Measurements from ENCODE around the gene PRKAA1. TPM values are rescaled to one million over a fixed set of nuclear protein-coding genes. Genes with fewer than 3 reads are reported as not detected.
A peak's percentile ranks its signal among the peaks of the same experiment; 100 is the strongest.

PRKAA1 gene
- total RNA-seq, 1 donor, result 115 TPM

DNA sequence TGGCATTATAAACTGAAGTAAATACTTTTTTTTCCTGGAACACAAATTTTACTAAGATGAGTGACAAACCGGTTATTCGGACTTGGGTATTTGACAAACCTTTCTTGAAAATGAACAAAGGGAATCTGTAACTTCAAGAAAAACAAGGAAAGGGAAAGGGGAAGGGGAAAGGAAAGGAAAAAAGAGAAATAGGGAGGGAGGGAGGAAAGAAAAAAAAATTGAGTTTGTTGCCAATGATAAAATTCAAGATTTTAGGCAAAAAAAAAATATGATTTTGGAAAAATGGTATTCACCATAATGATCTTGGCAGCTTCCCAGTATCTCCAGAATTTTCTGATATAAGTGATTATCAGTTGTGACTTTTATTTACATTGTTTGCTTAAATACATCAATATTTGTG lies 40.8 kb downstream of the PRKAA1 start:
- DNase-seq (ENCODE audit: low read depth), result no peak
- H3K4me3 ChIP-seq (ENCODE audit: low read depth, low read length), result no peak overlapping the region
- TF ChIP-seq, protein P1, sequence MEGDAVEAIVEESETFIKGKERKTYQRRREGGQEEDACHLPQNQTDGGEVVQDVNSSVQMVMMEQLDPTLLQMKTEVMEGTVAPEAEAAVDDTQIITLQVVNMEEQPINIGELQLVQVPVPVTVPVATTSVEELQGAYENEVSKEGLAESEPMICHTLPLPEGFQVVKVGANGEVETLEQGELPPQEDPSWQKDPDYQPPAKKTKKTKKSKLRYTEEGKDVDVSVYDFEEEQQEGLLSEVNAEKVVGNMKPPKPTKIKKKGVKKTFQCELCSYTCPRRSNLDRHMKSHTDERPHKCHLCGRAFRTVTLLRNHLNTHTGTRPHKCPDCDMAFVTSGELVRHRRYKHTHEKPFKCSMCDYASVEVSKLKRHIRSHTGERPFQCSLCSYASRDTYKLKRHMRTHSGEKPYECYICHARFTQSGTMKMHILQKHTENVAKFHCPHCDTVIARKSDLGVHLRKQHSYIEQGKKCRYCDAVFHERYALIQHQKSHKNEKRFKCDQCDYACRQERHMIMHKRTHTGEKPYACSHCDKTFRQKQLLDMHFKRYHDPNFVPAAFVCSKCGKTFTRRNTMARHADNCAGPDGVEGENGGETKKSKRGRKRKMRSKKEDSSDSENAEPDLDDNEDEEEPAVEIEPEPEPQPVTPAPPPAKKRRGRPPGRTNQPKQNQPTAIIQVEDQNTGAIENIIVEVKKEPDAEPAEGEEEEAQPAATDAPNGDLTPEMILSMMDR (IDR thresholded peaks at IDR 0.05; ENCODE audit: insufficient read depth, low read length), result no peak

DNA sequence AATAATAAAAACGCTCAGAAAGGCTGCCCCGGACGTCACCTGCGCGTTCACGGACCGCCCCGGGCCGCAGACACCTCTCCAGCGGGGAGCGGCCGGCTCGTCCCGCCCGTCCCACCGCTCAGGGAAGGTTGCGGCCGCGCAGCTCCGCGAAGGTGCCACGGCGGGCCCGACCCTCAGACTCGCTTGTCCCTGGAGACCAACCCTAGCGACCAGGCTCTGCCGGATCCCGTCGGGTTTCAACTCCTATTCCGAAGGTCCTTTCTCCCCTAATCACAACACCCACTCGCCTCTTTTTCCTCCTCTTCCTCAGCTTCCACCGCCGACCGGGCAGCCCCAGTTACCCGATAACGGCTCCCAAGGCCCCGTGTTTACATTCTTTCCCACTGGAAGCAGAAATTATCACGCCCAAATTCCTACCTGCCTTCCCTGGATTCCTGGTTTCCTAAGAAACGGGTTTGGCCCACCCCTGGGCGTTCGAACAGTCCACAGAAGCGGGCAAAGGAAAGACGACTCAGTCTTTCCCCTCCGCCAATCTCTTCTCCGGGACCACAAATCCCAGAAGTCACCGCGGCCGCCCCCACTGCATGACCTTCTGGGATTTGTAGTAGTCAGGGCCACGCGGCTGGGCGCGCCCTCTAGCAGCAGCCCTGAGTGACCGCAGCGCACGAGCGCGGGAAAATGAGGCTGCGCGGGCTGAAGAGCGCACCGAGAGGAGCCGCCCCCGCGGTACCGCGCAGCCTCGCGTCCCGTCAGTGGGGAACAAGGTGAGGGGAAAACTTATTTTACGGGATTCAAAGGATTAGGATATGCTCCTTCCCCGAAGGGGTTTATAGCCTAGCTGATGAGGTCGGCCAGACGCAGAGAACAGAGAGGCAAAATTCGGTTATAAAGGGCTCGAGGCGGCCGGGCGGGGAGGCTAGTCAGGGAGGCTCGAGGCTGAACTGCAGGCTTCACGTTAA lies 42.5 kb downstream of the PRKAA1 start, which contains the start of gene TTC33:
TSS of gene TTC33 (minus strand) at position 555 of the 959 bp plus-strand sequence. CDS start 8,943 bp downstream, outside the sequence.
- peak within 1 kb of the TSS; percentile 89 for H3K4me3 ChIP-seq (ENCODE audit: low read depth, low read length)
- DNase-seq (ENCODE audit: low read depth), result peak; percentile 92
- TF ChIP-seq, protein P1 (IDR thresholded peaks at IDR 0.05; ENCODE audit: insufficient read depth, low read length), result peak; percentile 51

DNA sequence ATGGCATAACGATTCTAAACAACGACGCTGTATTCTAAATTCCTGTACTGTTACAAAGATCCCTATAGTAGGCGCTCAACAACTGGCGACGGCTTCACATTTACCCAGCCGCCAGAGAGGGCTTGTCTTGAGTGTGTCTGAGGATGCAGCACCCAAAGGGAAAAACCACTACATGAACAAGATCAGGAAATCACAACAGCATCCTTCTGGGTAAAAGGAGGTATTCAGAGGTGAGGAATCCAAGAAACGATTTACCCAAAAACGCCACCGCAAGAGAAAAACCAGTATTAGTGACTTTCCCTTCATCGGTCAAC lies 43.1 kb downstream of the PRKAA1 start:
- TF ChIP-seq, protein P1 (IDR thresholded peaks at IDR 0.05; ENCODE audit: insufficient read depth, low read length), result peak; percentile 76
- peak; percentile 83 for DNase-seq (ENCODE audit: low read depth)
- peak overlapping the region; percentile 89 for H3K4me3 ChIP-seq (ENCODE audit: low read depth, low read length)

DNA sequence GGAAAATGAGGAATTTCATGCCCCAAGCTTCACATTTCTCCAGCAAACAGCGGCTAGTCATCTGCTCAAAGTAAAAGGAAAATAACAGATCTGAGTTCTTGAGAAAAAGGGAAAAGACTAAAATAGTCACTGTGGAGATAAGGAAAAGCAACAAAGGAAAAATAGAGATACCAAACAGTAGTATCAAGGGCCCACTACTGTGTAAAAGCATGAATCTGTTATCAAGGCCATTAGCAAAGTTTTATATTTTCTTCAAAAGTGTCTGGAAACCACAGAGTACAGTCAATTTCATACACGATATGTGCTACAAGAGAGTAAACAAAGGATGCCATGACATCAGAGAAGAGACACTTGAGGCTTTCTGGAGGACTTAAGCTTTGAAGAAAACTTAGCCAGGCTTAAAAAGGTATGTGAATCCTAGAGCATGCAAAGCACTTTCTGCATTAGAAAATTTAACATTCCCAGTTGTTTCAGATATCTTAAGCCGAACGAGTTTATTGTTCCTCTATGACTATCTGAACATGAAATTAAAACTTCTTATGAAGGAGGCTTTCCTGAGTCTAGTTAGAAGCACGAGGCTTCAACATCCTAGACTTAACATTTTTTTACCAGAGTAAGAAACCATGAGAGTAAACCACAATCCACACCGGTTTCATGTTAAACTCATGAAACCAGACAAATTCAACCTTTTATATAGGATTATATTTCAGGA lies 43.6 kb downstream of the PRKAA1 start:
- peak overlapping the region; percentile 89 for H3K4me3 ChIP-seq (ENCODE audit: low read depth, low read length)
- TF ChIP-seq, protein P1 (IDR thresholded peaks at IDR 0.05; ENCODE audit: insufficient read depth, low read length), result no peak
- DNase-seq (ENCODE audit: low read depth), result peak; percentile 45

DNA sequence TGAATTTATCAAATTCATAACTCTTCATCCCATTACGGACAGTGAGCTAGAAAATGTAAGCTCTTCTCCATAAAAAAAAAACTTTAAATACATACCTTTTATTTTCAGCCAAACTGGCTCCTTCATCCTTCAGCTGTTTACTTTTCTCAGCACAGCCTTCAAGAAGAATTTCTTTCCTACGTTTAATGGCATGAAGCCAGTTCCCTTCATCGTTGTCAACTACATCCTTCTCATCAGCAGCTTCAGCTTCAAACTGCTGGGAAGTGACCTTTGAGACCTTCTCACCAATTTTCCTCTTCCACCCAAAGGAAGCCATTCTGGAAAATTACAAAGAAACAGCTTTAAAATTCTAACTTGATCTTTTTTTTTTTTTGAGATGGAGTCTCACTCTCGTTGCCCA lies 51.5 kb downstream of the PRKAA1 start:
- DNase-seq (ENCODE audit: low read depth), result peak; percentile 12
- TF ChIP-seq, protein P1 (IDR thresholded peaks at IDR 0.05; ENCODE audit: insufficient read depth, low read length), result no peak
- H3K4me3 ChIP-seq (ENCODE audit: low read depth, low read length), result no peak overlapping the region

DNA sequence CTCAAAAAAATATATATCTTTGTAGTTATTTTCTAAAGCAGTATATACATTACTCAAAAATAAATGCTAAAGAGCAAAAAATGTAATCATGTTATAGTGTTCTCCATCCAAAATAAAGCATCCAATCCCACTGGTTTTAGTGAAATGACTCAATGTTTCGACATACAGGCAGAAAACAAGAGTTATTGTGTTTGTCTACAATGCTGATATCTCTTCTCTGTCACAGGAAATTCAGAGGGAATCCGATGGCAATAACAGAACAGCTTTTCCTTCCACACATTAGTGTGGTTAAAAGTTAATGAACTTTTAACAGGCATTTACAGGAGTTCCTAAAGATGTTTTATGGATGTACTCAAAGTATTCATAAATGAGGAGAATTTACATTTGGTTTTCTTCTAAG lies 54.4 kb downstream of the PRKAA1 start:
- H3K4me3 ChIP-seq (ENCODE audit: low read depth, low read length), result no peak overlapping the region
- peak; percentile 7 for DNase-seq (ENCODE audit: low read depth)
- TF ChIP-seq, protein P1 (IDR thresholded peaks at IDR 0.05; ENCODE audit: insufficient read depth, low read length), result no peak
